Measurements from ENCODE around the gene NRN1. TPM values are rescaled to one million over a fixed set of nuclear protein-coding genes. Genes with fewer than 3 reads are reported as not detected.
"Not testable (repeated sequence)": the region's sequence is repeated elsewhere in the genome, so short reads cannot be mapped to it uniquely, and the experiment has no call there.

The NRN1 gene
- total RNA-seq, 1 donor from 2014 or later = 7.3 TPM

DNA sequence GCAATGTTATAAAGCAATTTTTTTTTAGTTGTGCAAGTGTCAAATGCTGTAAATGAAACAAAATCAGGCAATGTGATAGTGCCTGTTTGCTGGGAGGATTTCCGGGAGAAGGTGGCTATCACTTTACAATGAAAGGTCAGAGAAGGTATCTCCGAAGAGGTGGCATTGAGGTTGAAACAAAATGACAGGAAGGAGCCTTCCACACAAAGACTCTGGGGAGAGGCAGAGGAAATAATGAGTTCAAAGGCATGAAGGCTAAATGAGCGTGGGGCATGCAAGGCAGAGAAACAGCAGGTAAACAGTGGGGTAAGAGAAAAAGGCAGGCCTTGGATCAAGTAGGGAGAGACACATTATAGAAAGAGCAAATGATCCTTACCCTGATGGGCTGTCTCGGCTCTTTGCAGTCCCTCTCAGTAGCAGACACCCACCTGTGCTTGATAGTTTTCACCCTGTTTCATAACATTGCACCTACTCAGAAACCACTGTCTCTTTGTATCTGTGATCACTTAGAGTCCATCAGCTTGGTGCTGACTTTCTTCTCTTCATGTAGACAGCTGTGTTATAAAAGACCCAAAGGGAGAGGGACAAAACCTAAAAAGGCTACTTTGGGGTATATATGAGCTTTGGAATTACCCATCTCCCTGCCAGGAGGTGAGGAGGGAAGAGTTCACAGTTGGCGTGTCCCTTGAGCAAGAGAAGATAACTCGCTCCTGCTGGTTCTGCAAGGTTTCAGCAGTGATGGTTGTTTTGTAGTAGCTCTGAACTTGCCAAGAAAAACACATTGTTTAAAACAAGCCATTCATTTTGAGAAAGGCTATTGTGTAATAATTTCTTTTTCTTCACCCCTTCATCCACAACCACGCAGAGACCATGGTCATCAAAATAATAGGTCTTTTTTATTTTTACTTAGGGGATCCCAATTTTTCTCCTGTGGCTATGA, 22.3 kb downstream of the NRN1 start:
- DNase-seq (ENCODE audit: low spot score) = no peak

DNA sequence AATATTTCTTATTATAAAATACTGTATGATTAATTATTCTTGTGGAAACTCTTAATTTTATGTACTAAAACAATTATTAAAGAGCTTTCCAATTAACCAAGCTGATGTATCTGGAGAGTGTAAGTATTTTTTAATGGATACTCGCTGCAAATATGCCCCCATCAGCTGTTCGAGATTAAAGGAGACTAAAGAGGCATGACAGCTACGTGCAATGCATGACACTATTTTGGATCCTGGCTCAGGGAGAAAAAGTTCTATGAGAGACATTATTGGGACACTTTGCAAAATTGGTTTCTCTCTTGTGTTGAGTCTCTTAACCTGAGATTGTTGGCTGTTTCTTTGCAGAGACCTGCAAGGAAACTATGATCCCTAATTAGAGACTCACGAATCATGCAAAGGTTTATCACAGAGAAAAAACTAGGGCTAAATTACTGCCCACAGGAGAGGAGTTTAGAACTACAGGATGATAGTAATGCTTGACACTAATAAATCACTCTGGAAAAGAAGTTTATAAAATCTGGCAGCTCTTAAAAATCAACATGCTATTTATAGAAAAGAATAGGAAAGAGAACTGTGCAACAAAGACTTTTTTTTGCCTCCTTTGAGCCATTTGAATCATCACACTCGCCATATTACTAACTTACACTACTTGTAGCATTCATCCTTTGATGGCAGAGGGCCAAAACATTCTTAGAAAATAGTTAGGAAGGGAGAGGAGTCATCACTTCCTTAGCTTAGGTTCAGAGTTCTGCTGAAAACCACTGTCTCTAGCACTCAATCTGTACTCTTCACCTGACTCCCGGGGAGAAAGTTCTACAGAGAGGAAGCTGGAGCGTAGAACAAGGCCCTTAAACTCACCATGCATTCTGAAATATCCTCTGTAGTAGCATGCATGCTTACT, 25.3 kb downstream of the NRN1 start:
- DNase-seq (ENCODE audit: low spot score) = no peak

DNA sequence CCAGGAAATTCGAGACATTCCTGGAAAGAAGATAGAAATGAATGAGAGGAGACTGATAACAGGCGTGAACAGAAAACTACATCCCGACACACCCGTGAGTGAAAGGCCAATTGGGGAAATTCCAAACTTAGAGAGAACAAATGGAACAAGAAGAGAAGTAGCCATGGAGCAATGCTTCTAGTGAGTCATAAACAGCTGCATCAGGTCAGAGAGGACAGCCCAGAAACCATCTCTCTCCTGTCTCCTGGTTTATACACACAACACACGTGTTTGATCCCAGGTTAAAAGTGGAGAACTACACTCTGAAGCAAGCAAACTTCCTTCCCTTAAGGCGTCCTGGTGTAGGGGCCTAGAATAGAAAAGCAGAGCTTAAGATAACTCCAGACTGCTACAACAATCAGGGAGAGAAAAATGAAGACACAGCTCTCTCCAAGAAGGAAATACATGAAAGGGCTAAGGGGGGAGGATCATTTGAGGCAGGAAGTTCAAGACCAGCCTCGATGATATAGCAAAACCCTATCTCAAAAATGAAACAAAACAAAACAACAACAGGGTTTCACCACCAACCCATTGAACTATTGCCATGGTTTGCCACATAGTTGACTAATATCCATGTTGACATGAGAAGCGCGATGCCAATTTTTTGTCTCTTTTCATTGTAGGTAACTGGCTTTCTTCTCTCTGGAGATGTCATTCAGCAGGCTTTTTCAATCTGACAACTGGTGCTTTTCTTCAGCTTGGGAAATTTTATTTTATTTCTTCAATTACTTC, 26.9 kb downstream of the NRN1 start:
- no peak for DNase-seq (ENCODE audit: low spot score)

DNA sequence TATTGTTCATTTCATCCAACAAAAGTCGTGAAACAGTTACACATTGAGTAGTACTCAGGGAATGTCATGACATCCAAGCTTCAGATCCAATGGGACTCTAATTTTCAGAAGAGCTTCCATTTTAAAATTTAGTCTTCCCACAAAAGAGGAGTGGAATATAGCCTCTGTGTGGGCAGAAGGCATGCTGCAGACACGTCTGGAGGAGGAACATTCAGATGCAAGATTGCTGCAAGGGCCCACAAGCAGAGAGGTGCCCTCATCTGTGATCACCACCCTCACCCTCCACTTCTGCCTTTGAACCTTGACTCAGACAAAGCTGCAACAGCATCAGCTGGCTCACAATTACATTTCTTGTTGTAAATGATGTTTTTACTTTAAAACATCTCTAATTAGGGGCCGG, 29.9 kb downstream of the NRN1 start:
- no peak for DNase-seq (ENCODE audit: low spot score)

DNA sequence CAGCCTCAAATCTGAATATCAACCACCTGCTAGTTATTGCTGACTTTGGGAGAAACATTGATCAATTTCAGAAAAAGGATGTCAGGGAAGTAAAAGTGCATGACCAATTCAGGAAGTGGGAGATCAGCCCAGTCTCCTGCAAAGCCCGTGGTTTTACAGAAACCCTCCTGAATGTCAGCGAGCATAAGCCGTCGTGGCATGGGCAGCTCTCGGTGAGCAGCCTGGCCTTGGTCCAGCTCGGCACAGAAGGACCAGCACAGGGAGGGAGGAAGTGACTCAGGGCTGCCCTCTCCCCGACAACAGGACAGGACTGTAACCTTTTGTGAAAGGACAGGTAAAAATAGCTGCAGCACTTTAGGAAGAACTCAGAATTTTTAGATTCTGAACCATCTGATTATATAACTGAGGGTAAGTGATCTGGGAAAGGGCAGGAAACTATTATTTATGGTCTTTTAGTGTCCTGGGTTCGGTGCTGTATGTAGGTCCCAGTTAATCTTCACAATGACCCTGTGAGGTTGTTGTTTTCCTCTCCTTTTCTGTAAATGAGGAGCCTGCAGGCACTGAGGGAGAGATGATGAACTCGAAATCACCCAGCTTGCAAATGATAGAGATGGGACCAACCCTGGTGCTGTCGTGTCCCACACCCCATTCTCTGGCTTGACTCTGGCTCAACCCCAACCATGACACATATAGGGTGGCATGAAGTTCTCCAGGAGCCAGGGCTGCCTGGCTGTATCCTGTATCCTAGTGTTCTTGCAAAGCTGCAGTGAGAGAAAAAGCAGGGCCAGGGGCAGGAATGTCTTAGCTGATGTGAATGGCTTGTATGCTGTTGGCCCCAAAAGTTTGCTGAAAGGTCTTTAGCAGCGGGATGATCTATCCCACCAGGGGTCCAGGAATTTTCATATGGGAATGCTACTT, 37.6 kb downstream of the NRN1 start:
- no peak for DNase-seq (ENCODE audit: low spot score)

DNA sequence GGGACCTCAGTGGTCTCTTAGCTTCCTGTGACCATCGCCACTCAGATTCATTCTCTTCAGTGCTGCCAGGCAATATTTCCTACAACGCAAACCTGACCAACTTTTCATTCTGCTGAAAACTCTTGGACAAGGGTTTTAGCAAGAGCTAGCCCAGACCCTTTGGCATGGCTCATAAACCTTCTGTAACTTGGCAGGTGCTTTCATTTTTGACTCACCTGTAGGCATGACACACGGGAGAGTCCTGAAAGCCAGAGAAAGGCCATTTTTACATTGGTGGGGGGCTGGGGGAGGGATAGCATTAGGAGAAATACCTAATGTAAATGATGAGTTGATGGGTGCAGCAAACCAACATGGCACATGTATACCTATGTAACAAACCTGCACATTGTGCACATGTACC, 38.7 kb downstream of the NRN1 start:
- DNase-seq (ENCODE audit: low spot score) = not testable (repeated sequence)

DNA sequence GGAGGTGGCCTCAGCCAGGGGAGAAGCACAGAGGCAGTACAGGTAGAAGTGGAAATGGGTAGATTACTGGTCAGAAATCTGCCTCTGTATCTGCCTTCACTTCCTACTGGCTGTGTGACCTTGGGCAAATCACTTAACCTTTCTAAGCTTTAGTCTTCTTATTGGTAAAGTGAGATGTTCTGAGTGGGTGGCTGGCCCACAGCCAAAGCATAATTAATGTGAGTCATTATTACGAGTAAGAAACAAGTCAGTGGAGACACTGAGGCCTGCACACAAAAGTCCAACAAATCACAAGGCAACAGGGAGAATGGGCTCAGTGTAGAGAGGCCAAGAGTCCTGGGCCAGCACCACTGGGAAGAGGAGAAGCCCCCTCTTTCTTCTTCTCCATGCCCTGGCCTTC, 39.1 kb downstream of the NRN1 start:
- DNase-seq (ENCODE audit: low spot score) = no peak

DNA sequence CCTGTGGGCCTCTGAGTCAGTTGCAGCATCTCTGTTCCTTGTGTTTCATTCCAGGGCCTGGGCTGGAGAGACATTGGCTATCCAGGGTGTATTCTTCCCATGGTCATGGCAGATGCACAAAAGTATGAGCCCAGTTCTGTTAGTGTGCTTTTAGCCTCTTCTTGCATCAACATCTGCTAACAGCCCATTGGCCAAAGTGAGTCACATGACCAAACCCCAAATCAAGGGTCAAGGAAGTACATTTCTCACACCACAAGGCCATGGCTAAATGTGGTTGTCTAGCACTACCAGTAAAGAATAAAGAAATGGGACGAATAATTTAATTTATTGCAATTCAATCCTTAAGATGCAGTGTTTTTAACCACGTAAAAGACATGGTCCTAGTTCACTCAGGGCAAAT, 43.9 kb downstream of the NRN1 start:
- DNase-seq (ENCODE audit: low spot score) = no peak

DNA sequence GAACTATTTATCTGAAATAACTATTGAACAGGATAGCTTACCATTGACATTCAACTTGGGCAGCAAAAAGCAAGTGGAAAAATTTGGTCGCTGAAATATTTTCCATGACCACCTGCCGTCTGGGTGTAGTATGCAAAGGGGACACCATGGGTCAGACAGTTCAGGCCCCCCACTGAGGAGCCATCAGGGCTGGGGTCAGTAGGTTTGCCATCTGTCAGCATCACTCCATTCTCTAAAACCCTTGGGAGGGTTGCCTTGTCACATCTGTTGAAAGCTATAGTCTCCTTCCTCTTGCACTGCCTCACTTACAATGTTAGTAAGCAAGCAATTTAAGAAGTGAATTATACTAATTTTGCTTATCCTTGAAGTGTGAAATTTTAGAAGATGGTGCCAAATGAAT, 44.9 kb downstream of the NRN1 start:
- DNase-seq (ENCODE audit: low spot score) = no peak

DNA sequence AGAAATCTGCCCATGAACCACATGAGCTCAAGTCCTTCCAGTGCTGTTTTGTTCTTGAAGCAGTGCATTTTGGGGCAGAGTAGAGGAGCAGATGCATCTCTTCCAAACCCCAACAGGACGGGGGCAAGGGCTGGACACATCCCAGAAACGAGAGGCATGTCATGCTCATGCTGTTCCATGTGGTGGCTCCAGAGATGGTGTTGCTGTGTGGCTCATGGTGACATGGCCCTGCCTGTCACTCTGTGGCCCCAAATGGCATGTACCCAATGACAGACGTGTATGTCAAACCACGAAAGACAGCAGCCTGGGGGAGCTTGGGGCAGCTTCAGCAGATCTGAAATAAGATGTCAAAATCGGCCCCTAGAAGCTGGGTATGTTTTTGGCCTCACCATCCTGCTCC, 46.3 kb downstream of the NRN1 start:
- no peak for DNase-seq (ENCODE audit: low spot score)

DNA sequence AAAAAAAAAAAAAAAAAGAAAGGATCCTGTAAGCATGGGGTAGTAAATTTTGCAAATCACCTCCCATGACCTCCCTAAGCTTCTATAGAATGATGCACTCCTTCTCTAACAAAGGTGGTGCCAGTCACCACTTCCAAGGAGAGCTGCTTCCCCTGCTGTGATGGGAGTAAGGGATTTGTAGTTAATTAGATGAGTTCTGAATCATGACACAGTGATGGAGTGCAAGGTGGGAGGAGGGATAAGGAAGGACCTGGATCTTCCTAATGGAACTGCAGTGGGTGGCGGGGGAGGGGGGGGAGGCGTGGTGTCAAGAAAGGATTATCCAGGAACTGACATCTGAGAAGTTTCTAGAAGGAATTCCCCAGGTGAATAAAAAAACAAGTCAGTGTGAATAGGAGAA, 47.8 kb downstream of the NRN1 start:
- no peak for DNase-seq (ENCODE audit: low spot score)

DNA sequence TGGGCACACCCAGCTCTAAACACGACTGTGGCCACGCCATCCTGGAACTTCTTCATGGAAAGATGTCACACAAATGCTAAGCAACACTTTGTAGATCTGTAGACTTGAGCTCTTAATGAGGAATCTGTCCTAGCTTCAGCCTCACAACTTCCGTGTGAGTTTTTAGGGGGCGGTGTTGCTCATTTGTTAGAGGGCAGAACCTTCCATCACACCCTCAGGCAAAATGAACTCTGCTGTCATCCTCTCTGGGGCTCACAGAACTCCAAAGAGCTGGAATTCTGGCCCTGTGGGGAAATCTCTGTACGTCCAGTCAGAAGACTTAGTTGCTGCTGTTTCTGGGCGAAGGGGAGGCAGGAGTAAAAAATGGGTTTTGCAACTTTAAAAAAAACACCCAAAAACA, 49.8 kb downstream of the NRN1 start:
- DNase-seq (ENCODE audit: low spot score) = no peak

DNA sequence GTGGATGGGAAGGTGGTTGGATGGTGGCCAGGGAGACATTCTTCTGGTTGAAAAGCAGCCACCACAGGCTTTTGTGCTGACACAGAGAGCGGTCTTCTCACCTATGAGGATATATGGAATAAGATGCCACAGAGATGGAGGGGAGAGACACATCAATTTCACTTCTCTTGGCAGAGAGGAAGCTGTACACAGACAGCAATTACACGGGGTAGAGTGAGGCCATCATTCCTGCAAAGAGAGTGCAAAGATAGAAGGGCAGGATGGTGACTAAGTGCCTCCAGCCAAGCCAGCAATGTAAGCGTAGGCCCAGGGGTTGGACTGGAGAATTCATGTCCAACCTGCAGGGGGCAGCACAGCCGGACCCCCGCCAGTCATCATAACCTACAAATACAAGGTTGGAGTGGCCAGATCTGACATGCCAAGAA, 56.4 kb downstream of the NRN1 start:
- DNase-seq (ENCODE audit: low spot score) = no peak

Measured in ureter (tissue), 1 donor.